CD4-positive, alpha-beta T cell (primary cell): ENCODE results near the gene TCF12. TPM values are rescaled to one million over a fixed set of nuclear protein-coding genes. Genes with fewer than 3 reads are reported as not detected.

Source experiments
- ATAC-seq: fragments of 200-7000 bp; cut with Tn5 transposase; one replicate; pipeline ENCODE4 v1.10.0; 2022; ENCODE audit warnings: mild to moderate bottlenecking; ENCODE audit not compliant: poor library complexity
- CTCF ChIA-PET: fragments of 350-600 bp; sonication (Branson Sonifier 250); formaldehyde crosslinking; loops from one replicate; lab custom pipeline; 2021; ENCODE audit warnings: antibody characterized with exemption, inconsistent platforms; lab: Charles Lee
- POLR2A ChIA-PET: fragments of 350-600 bp; sonication (Branson Sonifier 250); formaldehyde crosslinking; loops from one replicate; lab custom pipeline; 2021; ENCODE audit warnings: antibody characterized with exemption, inconsistent platforms; lab: Charles Lee
- DNase-seq, 14 experiments: peaks; one replicate each; pipeline ENCODE4 v3.0.0-alpha.2; 2013 to 2020; ENCODE audit warnings: mixed read lengths in 2 of 14
- H3K27ac ChIP-seq, 2 donors: one replicate each; pipeline versions ENCODE4 v1.5.1 to v1.7.0; 2013; ENCODE audit warnings: low read length in 2 of 2, low read depth in 1 of 2, mild to moderate bottlenecking in 1 of 2
- H3K27me3 ChIP-seq, 2 experiments: 1 replicate in 1 of 2; 2 replicates in 1 of 2; pipeline versions ENCODE4 v1.6.1 to v1.7.0; 2013; ENCODE audit warnings: low read length in 2 of 2, control low read depth in 1 of 2, mild to moderate bottlenecking in 1 of 2, moderate library complexity in 1 of 2; ENCODE audit not compliant: insufficient read depth in 2 of 2, control insufficient read depth in 1 of 2
- H3K36me3 ChIP-seq: one replicate; pipeline ENCODE4 v1.6.1; 2013; ENCODE audit warnings: low read length, control low read depth; ENCODE audit not compliant: insufficient read depth
- H3K4me1 ChIP-seq: one replicate; pipeline ENCODE4 v1.6.1; 2013; ENCODE audit warnings: low read length, control low read depth; ENCODE audit not compliant: insufficient read depth
- H3K4me3 ChIP-seq: one replicate; pipeline ENCODE4 v1.5.1; 2013; ENCODE audit warnings: mild to moderate bottlenecking, low read length, moderate library complexity
- H3K9me3 ChIP-seq, 2 experiments: 1 replicate in 1 of 2; 2 replicates in 1 of 2; pipeline versions ENCODE4 v1.6.1 to v1.7.0; 2013; ENCODE audit warnings: low read length in 2 of 2, mild to moderate bottlenecking in 2 of 2, control low read depth in 1 of 2, moderate library complexity in 1 of 2; ENCODE audit not compliant: control insufficient read depth in 1 of 2, insufficient read depth in 1 of 2
- H3K27ac Mint-ChIP-seq: one replicate; pipeline ENCODE4 v1.8.0; 2020; ENCODE audit warnings: mixed read lengths
- H3K27me3 Mint-ChIP-seq: one replicate; pipeline ENCODE4 v1.8.0; 2021; ENCODE audit warnings: mixed read lengths
- H3K36me3 Mint-ChIP-seq: one replicate; pipeline ENCODE4 v1.8.0; 2021; ENCODE audit warnings: low read depth, mixed read lengths
- H3K4me1 Mint-ChIP-seq: one replicate; pipeline ENCODE4 v1.8.0; 2021; ENCODE audit warnings: low read depth, mixed read lengths
- H3K4me3 Mint-ChIP-seq: one replicate; pipeline ENCODE4 v1.8.0; 2020; ENCODE audit warnings: mild to moderate bottlenecking, mixed read lengths
- H3K9me3 Mint-ChIP-seq: one replicate; pipeline ENCODE4 v1.8.0; 2020; ENCODE audit warnings: mixed read lengths
- CTCF ChIP-seq: fragments of 200-600 bp; IDR thresholded peaks from one replicate; pipeline ENCODE4 v1.8.0; 2022; ENCODE audit warnings: antibody characterized with exemption, mild to moderate bottlenecking
- intact Hi-C, 2 experiments: fragments of 100-400 bp; cut with DNase I in 1 of 2; cut with micrococcal nuclease in 1 of 2; formaldehyde crosslinking; loops; one replicate each; pipeline versions ENCODE4 v1.15.1 to v1.9.0; 2023 to 2025; cut with DNase I, micrococcal nuclease
- total RNA-seq, 174 experiments: library from RNA in 2 of 174; stranded (reverse) in 2 of 174; gene quantifications; one replicate each; pipeline ENCODE4 v1.2.3 and lab custom pipeline; 2021 to 2026

Gene TCF12
- total RNA-seq, 2 experiments from 2014 or later, result 54.0 TPM

DNA sequence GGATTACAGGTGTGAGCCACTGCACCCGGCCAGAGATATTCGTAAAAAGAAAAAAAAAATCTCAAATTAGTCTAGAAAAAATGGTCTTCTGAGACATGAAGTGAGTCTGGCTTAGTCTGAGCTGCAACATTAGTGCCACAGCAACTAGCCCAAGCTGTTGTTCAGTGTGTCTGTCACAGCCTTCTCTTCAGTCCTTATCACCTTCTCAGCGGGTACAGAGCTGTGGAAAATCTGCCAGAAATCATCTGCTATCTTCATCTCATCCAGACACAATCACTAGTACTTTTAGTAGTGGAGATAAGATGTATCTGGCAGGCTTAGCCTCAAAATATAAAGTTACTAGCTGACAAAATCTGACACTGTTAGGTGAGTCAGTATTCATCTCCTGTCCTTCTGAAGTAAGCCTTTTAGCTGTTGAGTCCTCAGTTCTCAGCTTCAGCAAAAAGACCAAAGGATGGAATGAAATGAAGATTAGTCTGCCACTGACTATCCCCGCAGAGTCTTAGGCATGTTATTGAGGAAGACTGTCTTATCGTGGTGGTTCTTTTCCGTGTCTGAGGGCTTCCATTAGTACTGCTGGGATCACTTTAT, 337.4 kb downstream of the TCF12 start:
- H3K36me3 ChIP-seq, result peaks cover 17% of the 10 kb centered on the region
- no peaks in the 10 kb centered on the region for H3K9me3 Mint-ChIP-seq
- no peak for DNase-seq
- POLR2A ChIA-PET, result interaction anchor here (1.1 kb wide), 1 partner anchor 109 kb away, joined by 3 read pairs; no protein-coding TSS in a partner anchor
- no peaks in the 10 kb centered on the region for H3K4me1 Mint-ChIP-seq
- H3K4me3 Mint-ChIP-seq, result no peak overlapping the region
- no peak for ATAC-seq
- no peaks in the 10 kb centered on the region for H3K4me1 ChIP-seq
- no peak for TF ChIP-seq CTCF
- H3K27me3 ChIP-seq, result no peaks in the 10 kb centered on the region
- intact Hi-C loops, result no loop called here
- H3K36me3 Mint-ChIP-seq, result peaks cover 62% of the 10 kb centered on the region
- no peaks in the 10 kb centered on the region for H3K9me3 ChIP-seq
- no peak overlapping the region for H3K27ac Mint-ChIP-seq
- no peaks in the 10 kb centered on the region for H3K27me3 Mint-ChIP-seq
- CTCF ChIA-PET, result no interaction called here
- H3K27ac ChIP-seq, result no peak overlapping the region
- no peak overlapping the region for H3K4me3 ChIP-seq

DNA sequence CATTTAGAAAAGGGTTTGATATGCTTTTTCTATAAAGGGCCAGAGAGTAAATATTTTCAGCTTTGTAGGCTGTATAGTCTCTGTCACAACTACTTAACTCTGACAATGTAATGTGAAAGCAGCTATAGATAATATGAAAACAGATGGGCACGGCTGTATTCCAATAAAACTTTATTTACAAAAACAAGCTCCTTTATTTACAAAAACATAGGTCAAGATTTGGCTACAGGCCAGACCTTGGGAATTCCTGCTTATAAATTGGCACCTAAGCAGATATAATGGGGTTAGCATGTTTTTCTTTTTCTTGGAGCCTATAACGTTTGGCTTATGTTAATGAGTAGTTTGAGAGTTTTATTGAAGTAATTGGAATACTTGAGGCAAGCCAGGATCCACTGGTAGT, 338.5 kb downstream of the TCF12 start:
- ChIA-PET POLR2A (no interaction called here), CTCF (no interaction called here)
- no peaks in the 10 kb centered on the region for H3K27me3 ChIP-seq
- no peaks in the 10 kb centered on the region for H3K4me1 ChIP-seq
- DNase-seq (no peak), ATAC-seq (no peak)
- H3K36me3 ChIP-seq, result peaks cover 14% of the 10 kb centered on the region
- intact Hi-C loops, result no loop called here
- Mint-ChIP-seq H3K4me3 (no peak overlapping the region), H3K27me3 (no peaks in the 10 kb centered on the region), H3K4me1 (no peaks in the 10 kb centered on the region), H3K27ac (no peak overlapping the region), H3K9me3 (no peaks in the 10 kb centered on the region), H3K36me3 (peaks cover 54% of the 10 kb centered on the region)
- H3K27ac ChIP-seq, result no peak overlapping the region
- no peak overlapping the region for H3K4me3 ChIP-seq
- TF ChIP-seq CTCF, result no peak
- H3K9me3 ChIP-seq, result no peaks in the 10 kb centered on the region

DNA sequence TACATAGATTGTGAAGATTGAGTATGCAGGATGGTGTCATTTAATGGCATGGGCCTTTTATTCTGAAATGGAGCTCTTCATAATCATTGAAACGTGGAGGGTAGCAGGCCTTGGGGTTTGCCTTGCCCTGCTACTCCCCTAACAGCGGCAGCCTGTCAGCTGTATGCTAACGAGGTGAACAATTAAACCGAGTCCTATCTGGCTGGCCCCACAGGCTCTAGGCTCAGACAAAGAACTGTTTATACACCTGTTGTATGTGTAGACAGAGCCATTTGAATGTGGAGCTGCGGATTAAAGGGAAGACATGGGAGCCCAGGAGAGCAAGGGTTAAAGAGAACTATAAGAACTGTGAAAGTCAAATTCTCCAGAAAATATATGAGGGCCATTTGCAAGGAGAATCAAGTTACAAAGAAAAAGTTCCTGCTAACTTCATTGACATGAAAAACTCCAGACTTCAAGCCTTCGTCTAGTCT, 341.2 kb downstream of the TCF12 start:
- DNase-seq, result no peak
- Mint-ChIP-seq H3K9me3 (no peaks in the 10 kb centered on the region), H3K4me1 (no peaks in the 10 kb centered on the region), H3K27me3 (no peaks in the 10 kb centered on the region), H3K4me3 (no peak overlapping the region), H3K27ac (no peak overlapping the region), H3K36me3 (peaks cover 53% of the 10 kb centered on the region)
- POLR2A ChIA-PET, result no interaction called here
- peaks cover 22% of the 10 kb centered on the region for H3K36me3 ChIP-seq
- CTCF ChIA-PET, result interaction anchor here (1.0 kb wide), 1 partner anchor 8 kb away, joined by 3 read pairs; no protein-coding TSS in a partner anchor
- intact Hi-C loops, result no loop called here
- no peaks in the 10 kb centered on the region for H3K4me1 ChIP-seq
- no peaks in the 10 kb centered on the region for H3K9me3 ChIP-seq
- no peak overlapping the region for H3K27ac ChIP-seq
- no peaks in the 10 kb centered on the region for H3K27me3 ChIP-seq
- ATAC-seq, result no peak
- H3K4me3 ChIP-seq, result no peak overlapping the region
- no peak for TF ChIP-seq CTCF
